NOMO-1 treated with DMSO at 0.1 percent for 48 hours (cell line): ENCODE measurements around the gene ATL3.
A peak's percentile ranks its signal among the peaks of the same experiment; 100 is the strongest.
"Not testable (repeated sequence)": the region's sequence is repeated elsewhere in the genome, so short reads cannot be mapped to it uniquely, and the experiment has no call there.

ENCODE experiments used
- DNase-seq: peaks from one replicate; lab custom pipeline; 2025; ENCODE audit not compliant: unreplicated experiment; lab: John Stamatoyannopoulos, UW

Gene ATL3

DNA sequence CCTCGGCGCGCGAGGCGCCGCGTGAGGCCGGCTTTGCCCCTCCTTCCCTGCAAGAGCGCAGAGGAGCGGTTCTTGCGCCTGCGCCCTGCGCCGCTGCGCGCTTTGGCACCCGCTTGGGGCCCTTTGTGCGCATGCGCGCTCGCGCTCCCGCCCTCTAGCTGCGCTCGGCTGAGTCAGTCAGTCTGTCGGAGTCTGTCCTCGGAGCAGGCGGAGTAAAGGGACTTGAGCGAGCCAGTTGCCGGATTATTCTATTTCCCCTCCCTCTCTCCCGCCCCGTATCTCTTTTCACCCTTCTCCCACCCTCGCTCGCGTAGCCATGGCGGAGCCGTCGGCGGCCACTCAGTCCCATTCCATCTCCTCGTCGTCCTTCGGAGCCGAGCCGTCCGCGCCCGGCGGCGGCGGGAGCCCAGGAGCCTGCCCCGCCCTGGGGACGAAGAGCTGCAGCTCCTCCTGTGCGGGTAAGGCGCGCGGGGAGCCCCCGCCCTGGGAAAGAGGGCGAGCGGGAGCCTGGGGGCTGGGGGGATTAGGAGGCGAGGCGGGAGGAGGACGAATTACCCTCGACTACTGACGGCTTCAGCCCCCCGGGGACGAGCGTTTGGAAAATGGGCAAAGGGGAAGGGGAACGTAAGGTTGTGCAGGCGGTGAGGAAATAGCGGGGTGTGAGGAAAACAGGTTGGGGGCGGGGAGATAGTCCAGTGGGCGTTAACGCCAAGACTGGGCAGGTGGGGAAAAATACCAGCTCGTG is 10.3 kb upstream of the ATL3 start, which contains the start of gene RTN3:
TSS of gene RTN3 (plus strand) at position 180 of the 745 bp plus-strand sequence. CDS start at position 317, 137 bp downstream.
- DNase-seq, result peak; percentile 95

DNA sequence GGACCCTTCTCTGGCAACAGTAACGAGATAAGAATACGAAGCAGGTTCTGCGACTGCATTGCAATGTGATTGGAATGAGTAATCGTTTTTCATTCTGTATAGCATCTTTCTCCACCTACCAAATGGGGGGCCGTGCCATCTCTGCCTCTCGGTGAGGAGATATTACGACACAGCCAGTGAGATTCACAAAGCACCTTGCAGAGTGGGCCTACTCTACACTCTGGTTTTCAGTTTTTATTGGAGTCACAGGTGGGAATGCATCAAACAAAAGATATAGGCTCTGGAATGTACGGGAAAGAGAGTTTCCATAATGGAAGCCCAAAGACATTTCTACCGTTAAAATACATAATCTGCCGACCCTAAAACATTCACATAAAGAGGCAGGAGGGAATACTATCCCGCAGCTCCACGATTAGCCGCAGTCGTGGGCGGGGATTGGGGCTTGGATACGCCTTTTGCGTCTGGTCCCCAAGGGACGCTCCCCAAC is 9.7 kb upstream of the ATL3 start:
- no peak for DNase-seq

DNA sequence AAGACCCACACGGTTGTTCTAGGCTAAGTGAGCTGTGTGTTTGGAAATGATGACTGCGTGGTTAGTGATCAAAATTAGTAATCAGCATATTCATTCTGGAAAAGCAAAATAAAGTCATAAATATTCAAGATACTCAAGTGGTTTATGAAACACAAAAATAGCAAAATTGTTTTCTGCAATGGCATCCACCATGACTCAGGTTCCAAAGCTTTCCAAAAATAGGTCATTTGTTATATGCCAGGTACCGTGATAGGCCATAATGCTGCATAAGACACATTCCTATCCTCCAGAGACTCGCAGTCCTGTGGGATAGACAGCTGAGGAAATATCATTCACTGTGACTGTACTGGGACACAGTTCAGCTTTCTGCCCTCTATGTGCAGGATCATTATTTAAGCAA is 2.4 kb upstream of the ATL3 start:
- no peak for DNase-seq

DNA sequence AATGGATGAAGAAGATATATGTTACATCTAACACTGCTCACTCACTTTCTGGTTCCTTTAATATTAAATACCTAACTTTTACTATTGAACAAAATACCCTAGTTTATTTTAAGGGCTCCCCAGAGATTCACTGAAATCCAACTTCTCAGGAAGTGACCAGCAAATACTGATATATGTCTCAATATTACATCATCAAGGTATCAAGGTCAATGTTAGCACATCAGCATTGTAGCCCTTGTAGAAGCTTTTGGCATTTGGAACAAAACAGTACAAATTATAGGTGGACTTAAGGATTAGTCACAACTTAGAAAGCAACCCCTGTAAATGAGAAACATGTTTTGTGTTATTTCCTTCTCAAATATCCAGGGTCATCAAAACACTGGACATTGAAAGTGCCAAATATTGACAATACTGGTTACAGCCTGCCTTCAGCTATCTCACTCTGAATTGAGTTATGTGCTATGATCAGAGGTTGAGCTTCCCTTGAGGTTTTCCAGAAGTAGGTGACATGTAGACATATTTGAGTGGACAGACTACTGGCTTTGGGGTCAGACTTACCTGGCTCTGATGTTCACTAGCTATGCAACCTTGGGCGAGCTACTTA is 1.9 kb upstream of the ATL3 start:
- peak; percentile 21 for DNase-seq

DNA sequence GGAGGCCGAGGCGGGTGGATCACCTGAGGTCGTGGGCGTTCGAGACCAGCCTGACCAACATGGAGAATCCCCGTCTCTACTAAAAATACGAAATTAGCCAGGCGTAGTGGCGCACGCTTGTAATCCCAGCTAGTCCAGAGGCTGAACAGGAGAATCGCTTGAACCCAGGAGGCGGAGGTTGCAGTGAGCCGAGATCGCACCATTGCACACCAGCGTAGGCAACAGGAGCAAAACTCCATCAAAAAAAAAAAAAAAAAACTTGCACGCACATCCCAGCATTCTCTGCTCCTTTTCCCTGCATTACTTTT is 934 bp upstream of the ATL3 start:
- DNase-seq, result no peak

DNA sequence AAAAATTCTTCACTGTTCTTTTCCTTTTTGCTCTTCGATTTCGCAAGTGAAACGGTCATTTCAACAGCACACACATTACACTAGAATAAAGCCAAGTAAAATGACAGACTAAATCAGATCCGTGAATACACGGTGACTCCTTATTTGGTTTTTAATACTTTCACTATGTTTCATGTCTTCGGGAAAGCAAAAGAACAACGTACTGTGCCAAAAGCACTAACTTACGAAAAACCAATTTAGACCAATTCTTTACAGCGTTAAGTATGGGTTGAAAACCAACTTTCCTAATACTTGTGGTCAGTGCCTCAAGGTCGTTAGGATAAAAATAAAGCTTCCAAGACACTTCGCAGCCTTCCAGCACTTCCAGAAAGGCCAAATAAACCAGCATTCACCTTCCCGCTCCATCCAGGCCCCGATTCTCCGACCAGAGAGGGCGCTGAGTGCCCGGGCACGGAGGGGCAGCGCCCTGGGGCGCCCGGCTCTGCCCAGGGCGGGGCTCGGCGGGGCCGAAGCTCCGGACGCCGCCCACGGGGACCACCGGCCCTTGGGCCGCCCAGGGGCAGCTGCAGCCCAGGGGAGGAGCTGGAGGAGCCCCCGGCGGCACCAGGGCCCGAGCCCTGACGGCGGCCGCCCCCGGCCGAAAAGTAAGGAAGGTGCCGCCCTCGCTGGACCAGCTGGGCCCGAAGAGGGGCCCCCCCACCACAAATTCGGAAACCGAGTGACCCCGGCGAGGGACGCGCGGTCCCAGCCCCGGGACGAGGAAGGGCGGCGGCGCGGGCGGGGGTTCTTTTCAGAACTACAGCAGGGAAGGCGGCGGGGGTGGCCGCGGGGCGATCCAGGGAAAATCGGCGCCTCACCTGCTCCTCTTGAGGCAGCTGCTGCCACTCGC is 499 bp downstream of the ATL3 start:
- DNase-seq, result peak; percentile 73

DNA sequence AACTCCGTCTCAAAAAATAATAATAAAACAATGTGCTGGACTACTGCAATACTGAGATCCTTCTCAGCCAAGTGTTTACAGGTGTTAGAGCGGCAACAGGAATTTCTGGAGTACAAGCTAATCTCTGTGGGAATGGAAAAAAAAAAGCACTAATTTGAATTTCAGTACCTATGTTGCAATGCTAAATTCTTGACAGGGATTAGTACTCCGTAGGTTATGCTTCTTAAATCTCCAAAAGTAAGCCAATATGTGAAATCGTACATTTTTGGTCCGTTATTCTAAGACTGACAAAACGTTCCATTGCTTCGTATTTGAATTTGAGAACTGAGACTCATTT is 1.1 kb downstream of the ATL3 start:
- DNase-seq, result no peak

DNA sequence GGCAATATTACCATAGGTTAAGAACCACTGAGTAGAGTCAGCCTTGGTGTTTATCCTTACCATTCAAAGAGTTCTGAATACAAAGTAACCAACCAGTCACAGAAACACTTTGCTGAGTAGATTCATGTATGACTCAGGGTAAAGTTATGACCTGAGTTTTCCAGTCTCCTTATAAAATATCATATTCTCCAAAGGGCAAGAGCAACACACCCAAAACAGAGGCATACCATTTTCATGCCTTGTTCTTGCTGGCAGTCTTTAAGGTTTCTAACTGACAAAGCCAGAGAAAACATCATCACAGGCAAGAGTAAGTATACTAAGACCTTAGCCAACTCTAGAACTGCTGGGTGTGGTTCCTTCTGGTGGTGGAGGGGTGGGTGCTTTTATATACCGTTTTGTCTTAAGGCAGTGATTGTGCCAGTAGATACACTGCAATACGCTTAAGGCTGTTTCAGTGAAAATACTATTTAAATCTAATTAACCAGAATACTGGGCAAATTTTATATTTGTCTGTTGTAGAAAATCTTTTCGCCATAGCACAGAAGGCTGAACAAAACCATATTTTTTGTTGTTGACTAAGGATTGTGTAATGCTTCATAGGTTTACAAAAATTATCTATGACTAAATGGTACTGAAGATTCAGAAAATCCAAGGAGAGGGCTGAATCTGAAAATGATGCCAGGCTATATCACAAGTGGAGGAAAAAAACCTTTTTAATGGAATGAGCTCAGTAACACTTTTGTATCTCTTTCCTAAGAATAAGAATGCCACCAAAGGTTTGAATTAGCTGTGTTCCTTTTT is 3.0 kb downstream of the ATL3 start:
- DNase-seq, result peak; percentile 29

DNA sequence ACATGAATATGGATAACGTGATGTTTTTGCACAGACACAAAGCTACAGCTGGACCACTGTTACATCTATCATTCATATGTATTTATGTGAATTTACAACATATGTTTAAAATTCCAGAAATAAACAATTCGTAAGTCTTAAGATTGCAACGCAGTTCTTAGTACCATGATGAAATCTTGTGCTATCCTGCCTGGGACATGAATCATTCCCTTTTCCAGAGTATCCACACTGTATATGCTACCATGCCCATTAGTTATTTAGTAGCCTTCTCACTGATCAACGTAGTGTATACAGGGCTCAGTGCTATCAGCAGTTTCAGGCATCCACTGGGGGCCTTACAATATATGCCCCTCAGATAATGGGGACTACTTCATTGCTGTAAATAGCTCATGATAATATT is 4.3 kb downstream of the ATL3 start:
- DNase-seq, result no peak

DNA sequence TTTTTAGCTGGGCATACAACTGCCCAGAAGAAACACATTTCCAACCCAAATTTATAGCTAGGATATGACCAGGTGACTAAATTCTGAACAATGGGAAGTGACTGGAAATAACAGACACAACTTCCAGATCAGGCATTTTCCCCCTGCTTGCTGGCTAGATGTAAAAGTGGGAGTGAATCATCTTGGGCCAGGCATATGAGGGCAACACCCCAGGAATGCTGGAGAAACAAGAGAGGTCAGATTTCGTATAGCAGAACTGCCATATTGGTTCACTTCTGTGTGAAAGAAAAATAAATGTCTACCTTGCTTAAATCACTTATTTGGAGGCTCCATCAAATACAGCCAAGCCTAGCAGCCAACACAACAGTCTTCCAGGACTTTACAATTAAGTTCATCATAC is 7.4 kb downstream of the ATL3 start:
- no peak for DNase-seq

DNA sequence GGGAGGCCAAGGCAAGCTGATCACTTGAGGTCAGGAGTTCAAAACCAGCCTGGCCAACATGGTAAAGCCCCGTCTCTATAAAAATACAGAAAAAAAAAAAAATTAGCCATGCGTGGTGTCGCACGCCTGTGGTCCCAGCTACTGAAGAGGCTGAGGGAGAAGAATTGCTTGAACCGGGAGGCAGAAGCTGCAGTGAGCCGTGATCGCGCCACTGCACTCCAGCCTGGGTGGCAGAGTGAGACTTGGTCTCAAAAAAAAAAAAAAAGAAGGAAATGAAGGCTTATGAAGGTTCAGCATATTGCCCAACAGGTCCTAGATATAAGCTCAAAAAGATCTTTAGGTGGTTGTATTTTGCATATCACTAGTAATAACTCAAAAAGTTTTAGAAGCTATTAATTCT is 10.2 kb downstream of the ATL3 start:
- no peak for DNase-seq

DNA sequence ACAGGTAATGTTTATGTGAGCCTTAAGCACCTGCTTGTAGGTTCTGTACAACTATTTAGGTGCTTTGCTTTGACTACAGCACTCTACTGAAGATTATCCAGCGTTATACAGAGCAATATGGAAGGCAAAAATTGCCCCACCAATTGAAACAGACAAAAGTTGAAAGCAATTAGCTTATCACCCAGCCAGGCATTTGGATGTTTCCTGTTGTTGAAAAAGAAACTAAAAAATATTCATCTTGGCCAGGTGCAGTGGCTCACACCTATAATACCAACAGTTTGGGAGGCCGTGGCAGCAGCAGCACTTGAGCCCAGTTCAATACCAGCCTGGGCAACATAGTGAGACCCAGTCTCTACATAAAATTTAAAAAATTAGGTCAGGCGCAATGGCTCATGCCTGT is 18.5 kb downstream of the ATL3 start:
- no peak for DNase-seq

DNA sequence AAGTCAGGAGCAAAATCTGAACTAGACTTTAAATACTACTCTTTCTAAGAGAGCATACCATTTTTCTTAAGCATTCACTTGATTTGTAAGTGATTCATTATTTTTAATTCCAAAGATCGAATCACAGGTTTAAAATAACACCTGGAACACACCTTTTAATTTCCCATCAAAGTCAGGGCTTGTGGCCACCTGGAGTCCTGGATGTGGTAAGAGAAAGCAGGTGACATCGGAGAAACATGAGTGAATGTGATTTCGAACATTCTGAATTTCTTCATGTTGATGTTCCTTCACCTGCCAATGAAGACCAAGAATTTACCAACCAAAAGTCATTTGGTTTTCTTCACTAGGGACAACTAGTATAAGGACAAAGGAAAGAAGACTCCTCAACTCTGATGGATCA is 28.0 kb downstream of the ATL3 start:
- DNase-seq, result no peak

DNA sequence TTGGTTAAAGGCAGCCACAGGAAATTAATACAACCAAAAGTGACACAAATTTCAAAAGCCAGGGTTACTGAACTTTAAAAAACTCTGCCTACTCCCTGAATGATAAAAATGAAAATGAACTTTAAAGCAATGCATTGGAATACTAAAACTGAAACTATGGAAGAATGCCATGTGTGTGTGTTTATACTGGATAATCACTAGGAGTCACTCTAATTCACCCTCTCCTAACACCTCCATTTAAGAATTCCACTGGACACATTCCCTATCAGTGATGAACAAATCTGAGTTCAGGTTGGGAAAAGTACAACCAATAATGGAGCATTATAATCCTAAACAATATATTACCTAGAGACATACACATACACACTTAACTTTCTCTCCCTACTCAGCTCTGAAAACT is 29.4 kb downstream of the ATL3 start:
- no peak for DNase-seq

DNA sequence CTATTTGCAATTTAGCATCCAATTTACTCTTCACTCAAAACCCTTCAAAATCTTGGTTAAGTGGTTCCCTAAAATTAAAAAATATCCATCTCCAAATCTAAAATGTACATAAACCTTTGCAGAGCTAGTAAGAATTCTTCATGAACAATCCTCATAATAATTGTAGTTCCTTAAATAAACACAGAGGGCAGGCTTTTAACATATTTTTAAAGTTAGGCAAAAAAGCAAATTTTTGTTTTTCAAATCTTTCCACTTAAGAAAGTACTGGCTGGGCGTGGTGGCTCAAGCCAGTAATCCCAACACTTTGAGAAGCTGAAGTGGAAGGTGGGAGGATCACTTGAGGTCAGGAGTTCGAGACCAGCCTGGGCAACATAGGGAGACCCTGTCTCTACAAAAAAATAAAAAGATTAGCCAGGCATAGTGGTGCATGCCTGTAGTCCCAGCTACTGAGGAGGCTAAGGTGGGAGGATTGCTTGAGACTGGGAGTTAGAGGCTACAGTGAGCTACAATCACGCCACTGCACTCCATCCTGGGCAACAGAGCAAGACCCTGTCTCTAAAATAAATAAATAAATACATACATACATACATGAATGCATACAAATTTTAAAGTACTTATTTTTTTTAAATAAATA is 31.9 kb downstream of the ATL3 start:
- DNase-seq, result peak; percentile 32

DNA sequence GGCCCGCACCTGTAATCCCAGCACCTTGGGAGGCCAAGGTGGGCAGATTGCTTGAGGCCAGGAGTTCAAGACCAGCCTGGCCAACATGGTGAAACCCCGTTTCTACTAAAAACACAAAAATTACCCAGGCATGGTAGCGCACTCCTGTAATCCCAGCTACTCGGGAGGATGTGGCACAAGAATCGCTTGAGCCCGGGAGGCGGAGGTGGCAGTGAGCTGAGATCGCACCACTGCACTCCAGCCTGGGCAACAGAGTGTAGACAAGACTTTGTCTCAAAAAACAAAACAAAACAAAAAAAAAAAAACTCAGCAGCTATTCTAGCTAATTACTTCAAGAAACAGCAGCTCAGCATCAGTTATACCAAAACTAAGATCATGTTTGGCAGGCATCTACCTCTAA is 32.7 kb downstream of the ATL3 start:
- DNase-seq, result not testable (repeated sequence)

DNA sequence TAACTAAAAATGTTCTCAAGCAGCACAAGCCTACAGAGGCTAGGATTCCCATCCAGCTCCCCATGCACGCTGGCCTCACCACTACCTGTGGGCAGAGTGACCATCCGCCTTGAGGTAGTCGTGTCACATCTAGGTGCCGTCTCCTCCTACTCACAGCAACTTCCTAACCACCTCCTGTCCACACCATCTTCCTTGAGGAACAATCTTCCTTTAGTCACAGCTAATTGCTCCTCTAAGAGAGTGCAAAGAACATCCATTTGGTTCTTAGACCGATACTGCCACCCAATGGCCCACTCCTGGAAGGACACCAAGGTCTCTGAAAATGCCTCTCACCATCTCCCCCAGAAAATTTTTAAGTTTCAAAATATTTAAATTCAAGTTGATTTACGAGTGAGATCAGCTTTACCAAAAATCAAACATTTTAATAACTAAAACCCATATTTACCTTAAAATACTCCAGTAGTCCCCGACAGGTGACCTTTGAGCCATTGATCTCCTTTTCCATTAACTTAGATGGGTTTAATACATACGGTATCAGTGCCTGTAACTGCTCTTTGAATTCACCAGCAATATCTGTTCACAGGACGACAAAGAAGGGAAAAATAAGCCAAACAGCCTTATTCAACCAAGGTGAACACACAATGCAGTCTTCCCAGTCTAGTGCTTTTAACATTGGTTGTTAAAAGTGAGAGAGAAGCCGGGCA is 35.3 kb downstream of the ATL3 start:
- peak; percentile 51 for DNase-seq

DNA sequence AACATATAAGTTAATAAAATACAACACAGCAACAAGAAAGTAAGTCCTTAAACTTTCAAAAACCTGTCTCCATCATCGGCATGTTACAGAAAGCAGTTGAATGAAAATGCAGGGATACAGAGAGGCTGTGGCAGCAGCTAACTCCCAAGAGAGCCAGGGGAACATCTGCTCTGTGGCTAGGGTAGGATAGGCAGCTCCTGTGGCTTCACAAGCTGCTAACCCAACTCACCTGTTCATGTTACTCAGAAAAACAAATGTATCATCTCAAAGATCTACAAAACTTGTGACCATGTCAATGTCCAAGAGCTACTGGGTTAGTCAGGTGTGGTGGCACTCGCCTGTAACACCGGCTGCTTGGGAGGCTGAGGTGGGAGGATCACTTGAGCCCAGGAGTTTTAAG is 41.8 kb downstream of the ATL3 start:
- no peak for DNase-seq

DNA sequence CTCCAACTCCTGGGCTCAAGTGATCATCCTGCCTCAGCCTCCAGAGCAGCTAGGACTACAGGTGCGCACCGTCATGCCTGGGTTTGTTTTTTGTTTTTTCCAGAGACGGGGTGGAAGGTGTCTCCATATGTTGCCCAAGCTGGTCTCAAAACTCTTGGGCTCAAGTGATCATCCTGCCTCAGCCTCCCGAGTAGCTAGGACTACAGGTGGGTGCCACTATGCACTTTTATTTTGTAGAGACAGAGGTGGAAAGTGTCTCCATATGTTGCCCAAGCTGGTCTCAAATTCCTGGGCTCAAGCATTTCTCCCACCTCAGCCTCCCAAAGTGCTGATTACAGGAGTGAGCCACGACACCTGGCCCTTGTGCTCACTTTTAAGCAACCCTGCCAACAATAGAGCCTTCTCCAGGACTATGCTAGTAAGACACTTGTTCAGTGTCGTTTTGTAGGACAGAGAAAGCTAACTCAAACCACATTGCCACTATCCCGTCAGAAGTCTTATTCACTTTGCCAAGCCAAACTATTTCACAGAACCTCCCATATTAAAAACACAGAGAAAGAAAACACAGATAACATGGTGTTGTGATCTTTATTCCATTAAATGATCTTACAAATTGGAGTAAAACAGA is 47.5 kb downstream of the ATL3 start:
- DNase-seq, result no peak

DNA sequence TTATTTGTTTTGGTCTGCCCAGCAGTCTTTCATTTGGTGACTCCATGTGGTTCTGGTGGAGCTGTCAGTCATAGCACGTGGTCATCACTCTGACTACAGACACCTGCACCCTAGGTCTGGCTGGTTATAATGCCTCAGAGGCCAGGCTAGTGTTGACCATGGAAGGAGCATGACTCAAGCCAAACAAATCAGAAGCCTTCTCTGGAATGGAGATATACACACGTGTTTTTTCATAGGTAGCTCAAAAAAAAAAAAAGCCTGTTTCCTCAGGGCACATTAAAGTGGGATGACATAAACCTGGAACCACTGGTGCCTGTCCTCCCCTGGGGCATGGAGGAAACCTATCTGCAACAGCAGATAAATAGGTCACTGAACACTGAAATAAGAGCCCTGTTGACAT is 48.9 kb downstream of the ATL3 start:
- no peak for DNase-seq
